SK-N-SH treated with all-trans-retinoic acid at 6 μM for 48 hours (cell line): Measurements from ENCODE around the gene COL9A3.

ENCODE experiments used
- CREB5 ChIP-seq: fragments of 250-450 bp; sonication (Bioruptor Pico); IDR thresholded peaks from 2 replicates; pipeline ENCODE4 v1.5.1; 2020; ENCODE audit warnings: low read depth, mild to moderate bottlenecking, moderate library complexity
- PPARA ChIP-seq: fragments of 250-450 bp; sonication (Bioruptor Pico); IDR thresholded peaks from 2 replicates; pipeline ENCODE4 v1.5.0; 2020; ENCODE audit warnings: mild to moderate bottlenecking, borderline replicate concordance
- ZNF70 ChIP-seq: fragments of 450-650 bp; formaldehyde crosslinking; IDR thresholded peaks from 2 replicates; pipeline ENCODE4 v1.5.0; 2020; ENCODE audit warnings: mild to moderate bottlenecking, moderate library complexity

GRCh38 chr20:62854121-62854520, 37.3 kb downstream of the COL9A3 start:
- no peak for TF ChIP-seq ZNF70
- TF ChIP-seq CREB5 (CRISPR knock-in tag), result no peak
- TF ChIP-seq PPARA (CRISPR knock-in tag), result no peak
